HepG2 (cell line): ENCODE results near the gene HAUS5. TPM values are rescaled to one million over a fixed set of nuclear protein-coding genes. Genes with fewer than 3 reads are reported as not detected.

Experiments
- DMAP1 ChIP-seq: IDR thresholded peaks from 2 replicates; pipeline ENCODE4 v1.6.1; 2016
- HMGA1 ChIP-seq: sonication (generic); formaldehyde crosslinking; conservative IDR thresholded peaks from 2 replicates; pipeline ENCODE4 v1.4.0; 2020; ENCODE audit warnings: missing genetic modification reagents
- HOMEZ ChIP-seq: IDR thresholded peaks from 2 replicates; pipeline ENCODE4 v1.6.1; 2016; ENCODE audit warnings: low read depth
- KLF16 ChIP-seq, 2 experiments: sonication (generic) in 1 of 2; formaldehyde crosslinking in 1 of 2; IDR thresholded peaks; 2 replicates each; pipeline versions ENCODE4 v1.6.1 to v1.8.0; 2016 to 2023; ENCODE audit warnings: missing genetic modification reagents in 2 of 2, missing compliant biosample characterization in 1 of 2
- MIER3 ChIP-seq: IDR thresholded peaks from 2 replicates; pipeline ENCODE4 v1.6.1; 2016; ENCODE audit warnings: missing compliant biosample characterization, borderline replicate concordance
- NONO ChIP-seq, 2 experiments: fragments of 450-650 bp in 1 of 2; sonication (generic) in 1 of 2; formaldehyde crosslinking in 1 of 2; IDR thresholded peaks in 1 of 2; conservative IDR thresholded peaks in 1 of 2; 2 replicates each; pipeline versions ENCODE4 v1.6.1 to v1.8.0; 2017 to 2022; ENCODE audit warnings: mild to moderate bottlenecking in 1 of 2, missing genetic modification reagents in 1 of 2, moderate library complexity in 1 of 2
- PCBP1 ChIP-seq: fragments of 200-400 bp; formaldehyde crosslinking; IDR thresholded peaks from 2 replicates; pipeline ENCODE4 v1.6.1; 2017; ENCODE audit warnings: mild to moderate bottlenecking, low read depth, low read length, borderline replicate concordance
- SKI ChIP-seq: fragments of 450-650 bp; IDR thresholded peaks from one replicate; pipeline ENCODE4 v1.6.1; 2018; ENCODE audit warnings: mild to moderate bottlenecking; ENCODE audit not compliant: partially characterized antibody
- SOX13 ChIP-seq, 3 experiments: fragments of 450-650 bp in 1 of 3; sonication (generic) in 1 of 3; formaldehyde crosslinking in 1 of 3; IDR thresholded peaks in 2 of 3; conservative IDR thresholded peaks in 1 of 3; 2 replicates each; pipeline versions ENCODE4 v1.5.0 to v1.6.1; 2016 to 2020; ENCODE audit warnings: antibody characterized with exemption in 1 of 3, mild to moderate bottlenecking in 1 of 3, missing compliant biosample characterization in 1 of 3, missing genetic modification reagents in 1 of 3, moderate library complexity in 1 of 3
- THAP11 ChIP-seq: IDR thresholded peaks from 2 replicates; pipeline ENCODE4 v1.6.1; 2016; ENCODE audit warnings: missing biosample characterization, missing genetic modification reagents
- YEATS2 ChIP-seq: sonication (generic); formaldehyde crosslinking; IDR thresholded peaks from 2 replicates; pipeline ENCODE4 v1.4.0; 2020; ENCODE audit warnings: missing genetic modification reagents, borderline replicate concordance
- ZNF350 ChIP-seq: sonication (generic); formaldehyde crosslinking; IDR thresholded peaks from 2 replicates; pipeline ENCODE4 v1.4.0; 2020; ENCODE audit warnings: mild to moderate bottlenecking, low read depth, missing genetic modification reagents, borderline replicate concordance
- ZSCAN30 ChIP-seq: sonication (generic); formaldehyde crosslinking; IDR thresholded peaks from 2 replicates; pipeline ENCODE4 v1.5.0; 2020; ENCODE audit warnings: mild to moderate bottlenecking, missing genetic modification reagents
- polyA plus RNA-seq, 8 experiments: library from polyadenylated mRNA; depleted of rRNA in 3 of 8; stranded (reverse) in 7 of 8; unstranded in 1 of 8; fragments of >200 nt; fragmentation: Illumina TruSeq in 4 of 8; extraction: Trizol in 4 of 8; gene quantifications; 2 replicates each; pipeline versions ENCODE4 v1.2.1 to v1.2.3, GENCODE V29; 2011 to 2016; ENCODE audit warnings: low read depth in 4 of 8, missing spikeins in 1 of 8, mixed read lengths in 1 of 8; ENCODE audit not compliant: insufficient read depth in 1 of 8
- total RNA-seq, 5 experiments: library from RNA; depleted of rRNA; stranded (reverse); fragments of >200 nt; fragmentation: Illumina TruSeq; extraction: Trizol; gene quantifications; 2 replicates each; pipeline ENCODE4 v1.2.3, GENCODE V29; 2016; ENCODE audit warnings: low read depth in 1 of 5
- TF ChIP-seq, protein P1 (sequence below): sonication (generic); formaldehyde crosslinking; IDR thresholded peaks from 2 replicates; pipeline ENCODE4 v1.5.1; 2020; ENCODE audit warnings: missing genetic modification reagents, mild to moderate bottlenecking, borderline replicate concordance
- TF ChIP-seq, protein P2 (sequence below): sonication (generic); formaldehyde crosslinking; IDR thresholded peaks from 2 replicates; pipeline ENCODE4 v1.8.1; 2023; ENCODE audit warnings: mild to moderate bottlenecking, moderate library complexity, missing genetic modification reagents
- TF ChIP-seq, protein P3 (sequence below): sonication (generic); IDR thresholded peaks from 2 replicates; pipeline ENCODE4 v1.6.1; 2016; ENCODE audit warnings: low read depth, borderline replicate concordance
- TF ChIP-seq, protein P4 (sequence below): sonication (generic); formaldehyde crosslinking; IDR thresholded peaks from 2 replicates; pipeline ENCODE4 v1.4.0; 2020; ENCODE audit warnings: mild to moderate bottlenecking, missing genetic modification reagents

HAUS5 gene
- total and polyA plus RNA-seq, 2 of the 13 experiments (the other 11 are each of a cell fraction or from before 2014, with no cell fraction given): 10.3 to 17.7 TPM

DNA sequence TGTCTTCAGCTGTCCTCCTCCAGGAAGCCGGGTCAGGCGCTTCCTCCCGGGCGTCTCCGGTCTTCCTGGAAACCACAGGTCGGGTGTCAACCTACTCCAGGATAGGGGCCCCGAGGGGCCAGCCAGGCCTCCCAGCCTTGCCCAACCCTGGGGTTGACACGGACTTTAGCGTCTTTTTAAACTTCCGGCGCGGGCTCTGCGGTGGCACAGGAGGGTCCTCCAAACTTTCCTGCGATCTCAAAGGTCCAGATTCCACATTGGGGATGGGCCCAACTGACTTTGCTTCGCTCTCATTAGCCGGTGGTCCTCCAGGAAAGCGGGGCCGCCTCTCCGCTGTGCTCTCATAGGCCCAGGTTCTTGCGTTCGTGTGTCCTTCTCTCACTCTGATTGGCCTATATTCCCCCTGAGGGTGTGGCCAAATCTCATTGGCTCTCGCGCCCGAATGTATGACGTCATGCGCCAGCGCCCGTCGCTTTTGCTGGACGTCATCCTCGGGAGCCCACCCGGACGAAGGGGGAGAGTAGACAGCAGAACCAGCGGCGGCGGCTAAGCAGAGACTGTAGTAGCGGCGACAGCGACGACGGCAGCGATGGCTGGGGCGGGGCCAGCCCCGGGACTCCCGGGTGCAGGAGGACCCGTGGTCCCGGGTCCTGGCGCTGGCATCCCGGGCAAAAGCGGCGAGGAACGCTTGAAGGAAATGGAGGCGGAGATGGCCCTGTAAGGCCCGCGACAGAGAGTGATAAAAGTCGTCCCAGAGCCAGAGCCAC, 16.2 kb downstream of the HAUS5 start, which contains the start of gene RBM42 (continued):
- TF ChIP-seq NONO (IDR thresholded peaks at IDR 0.05) (no peak), NONO (CRISPR knock-in tag; conservative IDR thresholded peaks at IDR 0.05) (peak; percentile 90), PCBP1 (peak; percentile 91; the same call in 1 of the 2 replicates), HOMEZ (CRISPR knock-in tag) (peak; percentile 73; the same call in 1 of the 2 replicates), MIER3 (CRISPR knock-in tag) (peak; percentile 66; the same call in 1 of the 2 replicates), KLF16 (CRISPR knock-in tag; IDR thresholded peaks at IDR 0.05) (peak in 1 of 2 experiments; percentile 84; a peak in 2 of 4 replicates), DMAP1 (CRISPR knock-in tag) (peak; percentile 77), YEATS2 (CRISPR knock-in tag) (peak; percentile 96), SOX13 (IDR thresholded peaks at IDR 0.05) (no peak), SOX13 (CRISPR knock-in tag; conservative IDR thresholded peaks at IDR 0.05 in 1 of 2, IDR thresholded peaks at IDR 0.05 in 1 of 2) (0 out of 4 replicates have a peak, but pooled peaks of 1 of the 2 experiments have one; percentile 19), HMGA1 (CRISPR knock-in tag) (no peak), ZNF350 (CRISPR knock-in tag) (peak; percentile 84; the same call in 1 of the 2 replicates), THAP11 (CRISPR knock-in tag) (peak; percentile 96), ZSCAN30 (CRISPR knock-in tag) (no peak), SKI (peak; percentile 19)
- TF ChIP-seq, protein P1, sequence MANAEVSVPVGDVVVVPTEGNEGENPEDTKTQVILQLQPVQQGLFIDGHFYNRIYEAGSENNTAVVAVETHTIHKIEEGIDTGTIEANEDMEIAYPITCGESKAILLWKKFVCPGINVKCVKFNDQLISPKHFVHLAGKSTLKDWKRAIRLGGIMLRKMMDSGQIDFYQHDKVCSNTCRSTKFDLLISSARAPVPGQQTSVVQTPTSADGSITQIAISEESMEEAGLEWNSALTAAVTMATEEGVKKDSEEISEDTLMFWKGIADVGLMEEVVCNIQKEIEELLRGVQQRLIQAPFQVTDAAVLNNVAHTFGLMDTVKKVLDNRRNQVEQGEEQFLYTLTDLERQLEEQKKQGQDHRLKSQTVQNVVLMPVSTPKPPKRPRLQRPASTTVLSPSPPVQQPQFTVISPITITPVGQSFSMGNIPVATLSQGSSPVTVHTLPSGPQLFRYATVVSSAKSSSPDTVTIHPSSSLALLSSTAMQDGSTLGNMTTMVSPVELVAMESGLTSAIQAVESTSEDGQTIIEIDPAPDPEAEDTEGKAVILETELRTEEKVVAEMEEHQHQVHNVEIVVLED (CRISPR knock-in tag): peak; percentile 82
- TF ChIP-seq, protein P2, sequence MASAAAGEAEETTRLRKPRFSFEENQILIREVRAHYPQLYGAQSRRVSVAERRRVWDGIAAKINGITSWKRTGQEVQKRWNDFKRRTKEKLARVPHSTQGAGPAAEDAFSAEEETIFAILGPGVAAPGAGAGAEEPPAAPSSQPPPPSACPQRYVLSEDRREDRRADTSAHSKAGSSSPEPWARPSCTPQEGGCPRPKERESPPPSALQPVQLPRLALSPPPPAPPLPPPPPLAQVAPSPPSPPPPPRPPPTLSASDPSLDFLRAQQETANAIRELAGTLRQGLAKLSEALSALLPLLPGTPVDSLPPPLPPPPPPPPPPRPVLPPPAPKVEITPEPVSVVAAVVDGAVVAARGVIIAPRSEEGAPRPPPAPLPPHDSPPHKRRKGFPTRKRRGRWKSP: peak; percentile 78
- TF ChIP-seq, protein P3, sequence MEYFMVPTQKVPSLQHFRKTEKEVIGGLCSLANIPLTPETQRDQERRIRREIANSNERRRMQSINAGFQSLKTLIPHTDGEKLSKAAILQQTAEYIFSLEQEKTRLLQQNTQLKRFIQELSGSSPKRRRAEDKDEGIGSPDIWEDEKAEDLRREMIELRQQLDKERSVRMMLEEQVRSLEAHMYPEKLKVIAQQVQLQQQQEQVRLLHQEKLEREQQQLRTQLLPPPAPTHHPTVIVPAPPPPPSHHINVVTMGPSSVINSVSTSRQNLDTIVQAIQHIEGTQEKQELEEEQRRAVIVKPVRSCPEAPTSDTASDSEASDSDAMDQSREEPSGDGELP: 0 out of 2 replicates have a peak, but pooled peaks have one; percentile 26
- TF ChIP-seq, protein P4, sequence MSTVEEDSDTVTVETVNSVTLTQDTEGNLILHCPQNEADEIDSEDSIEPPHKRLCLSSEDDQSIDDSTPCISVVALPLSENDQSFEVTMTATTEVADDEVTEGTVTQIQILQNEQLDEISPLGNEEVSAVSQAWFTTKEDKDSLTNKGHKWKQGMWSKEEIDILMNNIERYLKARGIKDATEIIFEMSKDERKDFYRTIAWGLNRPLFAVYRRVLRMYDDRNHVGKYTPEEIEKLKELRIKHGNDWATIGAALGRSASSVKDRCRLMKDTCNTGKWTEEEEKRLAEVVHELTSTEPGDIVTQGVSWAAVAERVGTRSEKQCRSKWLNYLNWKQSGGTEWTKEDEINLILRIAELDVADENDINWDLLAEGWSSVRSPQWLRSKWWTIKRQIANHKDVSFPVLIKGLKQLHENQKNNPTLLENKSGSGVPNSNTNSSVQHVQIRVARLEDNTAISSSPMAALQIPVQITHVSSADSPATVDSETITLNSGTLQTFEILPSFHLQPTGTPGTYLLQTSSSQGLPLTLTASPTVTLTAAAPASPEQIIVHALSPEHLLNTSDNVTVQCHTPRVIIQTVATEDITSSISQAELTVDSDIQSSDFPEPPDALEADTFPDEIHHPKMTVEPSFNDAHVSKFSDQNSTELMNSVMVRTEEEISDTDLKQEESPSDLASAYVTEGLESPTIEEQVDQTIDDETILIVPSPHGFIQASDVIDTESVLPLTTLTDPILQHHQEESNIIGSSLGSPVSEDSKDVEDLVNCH (CRISPR knock-in tag): no peak
